NCI-H446 treated with DMSO at 0.1 percent for 48 hours (cell line): ENCODE results near the gene NUMB.

ENCODE experiments used
- DNase-seq: peaks from one replicate; lab custom pipeline; 2025; lab: John Stamatoyannopoulos, UW

Gene NUMB

GRCh38 chr14:73289729-73290128 lies 168.6 kb downstream of the NUMB start:
- DNase-seq = no peak

DNA sequence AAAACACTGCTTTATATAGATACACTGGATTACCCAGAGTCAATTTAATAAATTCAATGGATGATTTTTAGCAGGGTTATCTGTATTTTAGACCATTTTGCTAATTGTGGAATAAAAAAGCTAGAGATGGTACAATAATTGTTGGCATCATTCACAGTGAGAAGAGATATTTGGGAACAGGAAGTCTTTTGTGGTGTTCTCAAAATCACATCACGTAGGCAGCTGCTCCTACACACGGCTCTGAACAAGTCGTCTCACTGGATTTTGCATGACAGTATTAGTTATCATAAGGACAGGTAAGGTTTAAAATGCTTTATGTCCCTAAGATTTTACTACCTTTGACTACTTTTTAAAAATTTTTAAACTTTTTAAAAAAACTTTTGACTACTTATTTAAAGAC lies 169.0 kb downstream of the NUMB start:
- no peak for DNase-seq

DNA sequence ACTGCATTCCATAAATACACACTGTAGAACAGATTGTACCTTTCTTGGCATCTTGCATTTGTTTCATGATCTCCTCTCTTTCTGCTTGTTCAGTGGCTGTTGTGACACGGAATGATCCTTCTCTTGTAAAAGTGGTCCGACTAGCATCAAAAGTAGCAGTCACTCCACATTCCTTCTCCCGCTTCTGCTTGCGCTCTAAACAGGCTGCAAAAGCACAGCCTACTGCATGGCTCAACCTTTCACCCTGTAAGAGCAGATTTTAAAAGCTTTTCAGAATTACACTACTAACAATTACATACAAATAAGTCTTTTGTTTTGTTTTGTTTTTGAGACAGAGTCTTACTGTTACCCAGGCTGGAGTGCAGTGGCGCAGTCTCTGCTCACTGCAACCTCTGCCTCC lies 171.3 kb downstream of the NUMB start:
- no peak for DNase-seq

GRCh38 chr14:73286598-73286997 lies 171.7 kb downstream of the NUMB start:
- DNase-seq = no peak

DNA sequence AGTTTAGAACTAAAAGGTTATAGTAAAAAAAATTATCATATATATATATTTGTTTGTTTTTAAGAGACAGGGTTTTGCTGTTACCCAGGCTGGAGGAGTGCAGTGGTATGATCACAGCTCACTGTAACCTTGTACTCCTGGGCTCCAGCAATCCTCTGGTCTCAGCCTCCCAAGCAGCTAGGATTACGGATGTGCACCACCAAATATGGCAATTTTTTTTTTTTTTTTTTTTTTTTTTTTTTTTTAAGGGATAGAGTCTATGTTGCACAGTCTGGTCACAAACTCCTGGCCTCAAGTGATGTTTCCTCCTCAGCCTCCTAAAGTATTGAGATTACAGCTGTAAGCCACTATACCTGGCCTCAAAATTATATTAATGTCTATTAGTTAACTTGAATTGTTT lies 172.4 kb downstream of the NUMB start:
- DNase-seq = no peak

- DNase-seq = no peak
These were observed 174.6 kb downstream of the NUMB start for GRCh38 chr14:73283608-73284379.

- DNase-seq = no peak
These were observed 177.4 kb downstream of the NUMB start for GRCh38 chr14:73280903-73281302.

DNA sequence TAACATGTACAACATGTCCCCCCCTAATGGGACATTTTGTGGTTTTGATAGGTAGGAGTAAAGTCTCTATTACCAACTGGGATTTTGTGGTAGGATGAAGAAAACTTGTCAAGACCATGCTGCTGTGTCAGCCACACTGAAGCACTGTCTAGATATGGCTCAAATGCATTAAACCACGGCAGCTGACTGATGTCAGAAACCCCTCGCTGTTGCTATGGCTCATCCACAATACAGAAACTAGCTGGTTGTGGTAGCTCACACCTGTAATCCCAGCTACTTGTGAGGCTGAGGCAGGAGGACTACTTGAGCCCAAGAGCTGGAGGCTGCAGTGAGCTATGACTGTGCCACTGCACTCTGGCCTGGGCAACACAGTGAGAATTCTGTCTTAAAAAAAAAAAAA lies 181.0 kb downstream of the NUMB start:
- no peak for DNase-seq

DNA sequence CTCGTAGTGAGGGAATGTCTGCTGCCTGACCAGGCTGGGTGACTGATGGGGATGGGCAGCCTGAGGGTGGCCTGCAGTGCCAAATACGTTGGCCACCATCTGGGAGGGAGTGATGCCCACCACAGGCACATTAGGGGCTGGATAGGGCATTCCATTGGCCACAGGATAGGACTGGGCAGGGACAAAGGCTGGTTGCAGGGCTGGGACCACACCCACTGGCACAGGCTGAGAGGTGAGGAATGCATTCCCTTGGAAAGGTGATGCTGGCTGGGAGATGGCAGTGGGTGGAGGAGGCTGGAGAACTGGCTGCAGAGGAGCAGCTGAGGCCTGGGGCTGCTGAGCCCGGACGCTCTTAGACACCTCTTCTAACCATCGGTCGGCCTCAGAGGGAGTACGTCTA lies 181.5 kb downstream of the NUMB start:
- DNase-seq = no peak

- no peak for DNase-seq
These were observed 184.5 kb downstream of the NUMB start for GRCh38 chr14:73273799-73274198.

- DNase-seq = no peak
These were observed 186.0 kb downstream of the NUMB start for GRCh38 chr14:73272393-73272792.

- no peak for DNase-seq
These were observed 188.4 kb downstream of the NUMB start for GRCh38 chr14:73269729-73270531.

DNA sequence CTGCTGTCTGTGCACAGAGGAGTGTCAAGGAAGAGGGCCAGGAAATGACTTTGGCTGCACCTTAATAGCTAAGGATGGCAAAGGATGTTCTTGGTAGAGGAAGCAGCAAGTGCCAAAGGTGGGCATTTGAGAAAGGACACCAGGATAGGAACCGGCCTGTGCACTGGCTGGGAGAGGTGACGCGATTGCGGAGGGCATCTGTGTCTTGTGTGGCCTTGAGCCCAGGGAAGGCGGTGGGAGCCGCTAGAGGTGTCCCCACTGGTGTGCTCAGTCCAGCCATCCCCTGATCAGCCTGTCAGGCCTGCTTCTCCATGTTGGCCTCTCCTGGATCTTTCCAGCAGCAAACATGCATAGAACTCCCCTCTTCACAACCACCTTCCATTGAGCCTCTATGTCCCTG lies 190.9 kb downstream of the NUMB start:
- no peak for DNase-seq

GRCh38 chr14:73266317-73266716 lies 192.0 kb downstream of the NUMB start:
- DNase-seq = no peak

GRCh38 chr14:73265721-73266046 lies 192.7 kb downstream of the NUMB start:
- DNase-seq = no peak

GRCh38 chr14:73264885-73265720 lies 193.2 kb downstream of the NUMB start:
- no peak for DNase-seq

DNA sequence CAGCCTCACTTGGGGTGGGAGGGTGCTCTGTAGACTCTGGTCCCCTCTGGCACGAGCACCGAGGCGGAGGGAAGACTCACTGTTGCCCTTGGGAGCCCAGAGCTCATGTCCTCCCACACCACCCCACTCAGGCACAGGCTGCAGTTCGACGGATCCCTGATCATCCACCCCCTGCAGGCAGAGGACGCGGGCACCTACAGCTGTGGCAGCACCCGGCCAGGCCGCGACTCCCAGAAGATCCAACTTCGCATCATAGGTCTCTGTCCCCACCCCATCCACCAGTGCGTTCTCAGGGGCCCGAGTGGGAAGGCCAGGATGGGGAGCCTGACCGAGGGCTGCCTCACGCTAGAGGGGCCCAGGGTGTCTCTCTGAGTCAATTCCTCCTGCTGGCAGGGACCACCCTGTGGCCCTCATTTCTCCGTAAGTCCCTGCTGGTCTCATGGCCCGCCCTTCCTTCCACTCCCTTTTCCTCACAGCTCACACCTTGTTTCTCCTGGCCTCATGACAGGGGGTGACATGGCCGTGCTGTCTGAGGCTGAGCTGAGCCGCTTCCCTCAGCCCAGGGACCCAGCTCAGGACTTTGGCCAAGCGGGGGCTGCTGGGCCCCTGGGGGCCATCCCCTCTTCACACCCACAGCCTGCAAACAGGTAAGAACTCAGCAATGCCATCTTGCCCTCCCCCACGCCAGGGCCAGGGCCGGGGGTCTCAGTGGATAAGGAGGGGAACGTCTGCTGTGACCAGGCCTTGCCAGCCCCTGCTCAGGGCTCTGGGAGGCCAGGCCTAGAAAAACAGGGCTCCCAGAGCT lies 194.1 kb downstream of the NUMB start:
- no peak for DNase-seq

GRCh38 chr14:73263606-73264005 lies 194.7 kb downstream of the NUMB start:
- DNase-seq = no peak

- no peak for DNase-seq
These were observed 195.7 kb downstream of the NUMB start for GRCh38 chr14:73262427-73263183.

GRCh38 chr14:73261520-73262426 lies 196.6 kb downstream of the NUMB start:
- no peak for DNase-seq
